Duodenal mucosa (tissue), 2 donors: Measurements from ENCODE around the gene SLC25A41.

ENCODE experiments used
- H3K27ac ChIP-seq: one replicate; pipeline ENCODE4 v1.7.0; 2013; ENCODE audit warnings: low read depth, low read length
- H3K27me3 ChIP-seq, 2 donors: one replicate each; pipeline ENCODE4 v1.7.0; 2013; ENCODE audit warnings: low read length in 2 of 2, control low read depth in 1 of 2; ENCODE audit not compliant: insufficient read depth in 2 of 2, control insufficient read depth in 1 of 2
- H3K36me3 ChIP-seq, 2 donors: one replicate each; pipeline ENCODE4 v1.7.0; 2013; ENCODE audit warnings: low read length in 2 of 2, control low read depth in 1 of 2; ENCODE audit not compliant: insufficient read depth in 2 of 2, control insufficient read depth in 1 of 2
- H3K4me1 ChIP-seq, 2 donors: one replicate each; pipeline ENCODE4 v1.7.0; 2013; ENCODE audit warnings: low read length in 2 of 2, control low read depth in 1 of 2; ENCODE audit not compliant: insufficient read depth in 2 of 2, control insufficient read depth in 1 of 2
- H3K4me3 ChIP-seq, 2 donors: one replicate each; pipeline ENCODE4 v1.7.0; 2013; ENCODE audit warnings: low read length in 2 of 2, low read depth in 1 of 2
- H3K9ac ChIP-seq, 2 donors: one replicate each; pipeline ENCODE4 v1.7.0; 2013; ENCODE audit warnings: low read length in 2 of 2, low read depth in 1 of 2
- H3K9me3 ChIP-seq, 2 donors: one replicate each; pipeline ENCODE4 v1.7.0; 2013; ENCODE audit warnings: low read length in 2 of 2, control low read depth in 1 of 2; ENCODE audit not compliant: control insufficient read depth in 1 of 2

The SLC25A41 gene

GRCh38 chr19:6378041-6378440 lies 55.5 kb downstream of the SLC25A41 start:
- Histone ChIP-seq H3K27ac (no peak overlapping the region), H3K4me1 (peaks cover 4 to 8% of the 10 kb centered on the region in 2 donors), H3K9me3 (no peaks in the 10 kb centered on the region), H3K4me3 (no peak overlapping the region), H3K27me3 (no peaks in the 10 kb centered on the region), H3K9ac (no peak overlapping the region), H3K36me3 (peaks cover 13 to 49% of the 10 kb centered on the region in 2 donors)

GRCh38 chr19:6376512-6377190 lies 56.9 kb downstream of the SLC25A41 start:
- H3K9ac ChIP-seq = no peak overlapping the region
- no peaks in the 10 kb centered on the region for H3K27me3 ChIP-seq
- H3K36me3 ChIP-seq = peaks cover 12 to 39% of the 10 kb centered on the region in 2 donors
- no peaks in the 10 kb centered on the region for H3K9me3 ChIP-seq
- no peak overlapping the region for H3K27ac ChIP-seq
- no peak overlapping the region for H3K4me3 ChIP-seq
- peaks cover 7 to 14% of the 10 kb centered on the region in 2 donors for H3K4me1 ChIP-seq
